Measurements from ENCODE around the gene DDR1.
"Not testable (repeated sequence)": the region's sequence is repeated elsewhere in the genome, so short reads cannot be mapped to it uniquely, and the experiment has no call there.

Gene DDR1

DNA sequence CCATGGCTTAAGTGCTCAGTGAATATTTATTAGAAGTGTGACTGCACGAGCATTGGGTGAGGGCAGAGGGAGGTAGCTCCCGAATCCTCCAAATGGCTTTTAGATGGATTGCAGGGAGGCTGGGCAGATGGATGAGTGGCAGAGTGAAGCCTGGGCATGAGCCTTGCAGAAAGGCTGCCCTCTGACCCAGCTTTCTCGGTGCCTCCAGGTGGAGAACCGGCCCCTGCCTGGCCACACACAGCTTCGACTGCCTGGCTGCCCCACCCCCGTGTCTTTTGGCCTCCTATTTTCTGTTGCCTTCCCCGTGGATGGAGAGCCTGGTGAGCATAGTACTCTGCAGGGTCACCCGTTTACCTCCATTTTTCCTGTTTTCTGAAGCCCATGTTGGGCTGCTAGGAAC, 33.2 kb downstream of the DDR1 start:
- no peak for DNase-seq (ENCODE audit: low read depth, low spot score)

DNA sequence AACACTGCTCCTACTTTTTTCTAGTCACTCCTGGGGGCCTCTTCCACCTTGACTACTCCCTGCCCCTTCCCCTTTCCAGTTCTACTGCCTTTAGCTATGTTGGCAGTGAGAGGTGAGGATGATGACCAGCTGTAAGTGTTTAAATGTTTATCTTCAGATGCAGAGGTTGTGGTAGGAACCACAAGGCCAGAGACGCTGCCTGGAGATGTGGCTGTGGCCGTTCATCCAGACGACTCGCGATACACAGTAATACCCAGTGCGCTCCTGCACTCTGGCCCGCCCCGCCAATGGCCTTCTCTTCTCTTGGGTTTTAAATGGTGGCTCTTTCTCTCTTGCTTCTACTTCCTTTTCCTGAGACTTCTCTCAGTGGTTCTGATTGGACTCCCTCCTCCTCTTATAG, 34.4 kb downstream of the DDR1 start:
- DNase-seq (ENCODE audit: low read depth, low spot score), result no peak

DNA sequence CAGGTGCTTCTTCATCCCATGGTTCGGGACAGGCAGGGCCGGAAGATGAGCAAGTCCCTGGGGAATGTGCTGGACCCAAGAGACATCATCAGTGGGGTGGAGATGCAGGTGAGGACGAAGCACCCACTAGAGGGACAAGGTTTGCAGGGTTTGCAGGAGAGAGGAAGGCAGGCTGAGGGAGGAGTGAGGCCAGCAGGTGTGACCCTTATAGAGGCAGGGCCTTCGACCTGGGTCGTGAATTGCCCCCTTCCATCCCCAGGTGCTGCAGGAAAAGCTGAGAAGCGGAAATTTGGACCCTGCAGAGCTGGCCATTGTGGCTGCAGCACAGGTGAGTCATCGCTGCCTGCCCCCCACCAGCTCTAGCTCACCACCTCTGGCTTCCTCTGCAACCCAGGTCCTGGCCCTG, 38.1 kb downstream of the DDR1 start:
- DNase-seq (ENCODE audit: low read depth, low spot score), result no peak

DNA sequence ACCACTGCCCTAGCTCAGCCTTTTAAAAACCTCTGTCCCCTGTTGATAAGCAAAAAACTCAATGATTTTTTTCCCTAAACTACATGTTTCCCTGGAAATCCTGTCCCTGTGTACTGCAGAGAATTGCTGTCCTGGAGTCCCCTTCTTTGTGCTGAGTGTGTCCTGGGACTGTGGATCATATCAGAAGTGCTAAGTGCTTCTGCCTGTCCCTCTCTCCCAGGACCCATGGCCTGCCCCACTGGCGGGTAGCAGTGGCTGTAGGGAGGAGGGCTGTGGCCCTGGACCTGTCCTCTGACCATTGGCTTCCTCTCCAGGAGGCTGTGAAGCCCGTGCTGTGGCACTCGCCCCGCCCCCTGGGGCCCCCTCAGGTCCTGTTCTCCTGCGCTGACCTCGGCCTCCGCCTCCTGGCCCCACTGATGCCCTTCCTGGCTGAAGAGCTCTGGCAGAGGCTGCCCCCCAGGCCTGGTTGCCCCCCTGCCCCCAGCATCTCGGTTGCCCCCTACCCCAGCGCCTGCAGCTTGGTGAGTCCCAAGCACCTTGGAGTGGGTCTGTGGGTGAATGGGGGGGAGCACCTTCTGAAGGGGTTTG, 39.8 kb downstream of the DDR1 start:
- DNase-seq (ENCODE audit: low read depth, low spot score), result not testable (repeated sequence)

DNA sequence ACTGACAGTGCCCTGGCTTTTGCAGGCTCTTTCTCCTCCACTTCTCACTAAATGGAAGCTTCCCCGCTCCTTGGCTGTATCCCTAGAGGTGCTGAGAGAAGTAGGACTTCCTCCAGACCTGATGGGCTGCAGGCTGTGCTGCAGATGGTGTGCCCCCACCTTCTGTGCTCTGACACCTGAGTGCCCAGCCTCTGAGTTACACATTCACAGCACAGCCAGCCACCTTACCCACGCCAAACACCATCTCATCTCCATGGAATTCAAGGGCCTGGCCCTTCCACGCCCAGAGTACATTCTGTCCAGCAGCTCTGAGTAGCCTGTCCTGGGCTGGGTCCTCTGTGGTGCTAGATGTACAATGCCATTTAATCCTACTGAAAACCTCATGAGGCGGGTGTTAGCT, 42.3 kb downstream of the DDR1 start:
- DNase-seq (ENCODE audit: low read depth, low spot score), result no peak

DNA sequence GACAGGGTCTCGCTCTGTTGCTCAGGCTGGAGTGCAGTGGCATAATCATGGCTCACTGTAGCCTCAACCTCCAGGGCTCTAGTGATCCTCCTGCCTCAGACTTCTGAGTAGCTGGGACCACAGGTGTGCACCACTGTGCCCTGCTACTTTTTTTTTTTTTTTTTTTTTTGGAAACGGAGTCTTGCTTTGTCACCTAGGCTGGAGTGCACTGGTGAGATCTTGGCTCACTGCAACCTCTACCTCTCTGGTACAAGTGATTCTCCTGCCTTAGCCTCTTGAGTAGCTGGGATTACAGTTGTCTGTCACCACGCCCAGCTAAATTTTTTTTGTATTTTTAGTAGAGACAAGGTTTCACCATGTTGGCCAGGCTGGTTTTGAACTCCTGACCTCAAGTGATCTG, 42.8 kb downstream of the DDR1 start:
- not testable (repeated sequence) for DNase-seq (ENCODE audit: low read depth, low spot score)

DNA sequence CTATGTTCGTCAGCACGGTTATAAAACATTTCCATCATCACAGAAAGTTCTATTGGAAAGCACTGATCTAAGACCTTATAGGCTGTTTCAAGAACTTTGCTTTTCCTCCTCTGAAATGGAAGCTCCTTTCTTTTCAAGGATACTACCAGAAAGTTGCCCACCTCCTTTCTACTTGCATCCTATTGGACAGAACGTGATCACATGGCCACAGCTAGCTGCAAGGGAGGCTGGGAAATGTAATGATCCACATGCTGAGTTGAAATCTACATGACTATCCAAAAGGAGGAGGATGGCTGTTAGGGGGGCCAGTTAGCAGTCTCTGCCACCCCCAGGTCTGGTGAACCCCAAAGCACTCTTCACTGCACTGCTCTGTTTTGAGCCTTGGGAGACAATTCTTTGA, 44.4 kb downstream of the DDR1 start:
- DNase-seq (ENCODE audit: low read depth, low spot score), result no peak

DNA sequence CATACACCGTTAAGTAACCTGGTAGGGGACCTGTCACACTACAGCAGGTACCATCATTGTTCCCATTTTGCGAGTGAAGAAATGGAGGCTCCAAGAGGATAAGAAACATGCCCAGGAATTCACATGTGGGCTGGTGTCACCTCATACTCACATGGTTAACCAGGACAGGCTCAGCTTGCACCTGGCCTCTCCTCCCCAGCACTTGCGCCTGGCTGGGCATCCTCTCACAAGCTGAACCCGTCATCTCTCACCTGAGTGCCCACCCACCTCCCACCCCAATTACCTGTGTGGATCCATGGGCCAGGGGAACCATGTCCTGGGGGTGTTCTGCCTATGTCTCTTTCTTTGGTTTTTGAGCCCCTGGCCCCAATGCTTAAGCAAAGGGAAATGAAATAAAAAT, 46.2 kb downstream of the DDR1 start:
- no peak for DNase-seq (ENCODE audit: low read depth, low spot score)

DNA sequence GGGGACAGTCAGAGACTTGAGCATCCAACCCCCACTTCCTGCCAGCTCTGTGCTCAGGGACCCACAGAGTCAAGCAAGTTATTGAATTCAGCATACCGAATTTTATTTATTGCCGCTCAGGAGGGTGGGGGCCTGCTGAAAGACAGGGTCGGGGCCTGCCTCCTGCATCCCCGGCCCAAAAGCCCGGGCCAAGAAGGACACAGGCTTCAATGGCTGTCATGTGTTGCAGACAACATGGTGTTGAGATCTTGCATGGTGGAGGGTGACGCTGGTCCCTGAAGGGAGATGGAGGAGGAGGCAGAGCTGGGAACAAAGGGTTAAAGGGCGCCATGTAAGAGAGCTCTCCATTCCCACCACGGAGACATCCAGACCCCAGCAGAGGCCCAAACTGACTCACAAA, 47.0 kb downstream of the DDR1 start:
- DNase-seq (ENCODE audit: low read depth, low spot score), result no peak

DNA sequence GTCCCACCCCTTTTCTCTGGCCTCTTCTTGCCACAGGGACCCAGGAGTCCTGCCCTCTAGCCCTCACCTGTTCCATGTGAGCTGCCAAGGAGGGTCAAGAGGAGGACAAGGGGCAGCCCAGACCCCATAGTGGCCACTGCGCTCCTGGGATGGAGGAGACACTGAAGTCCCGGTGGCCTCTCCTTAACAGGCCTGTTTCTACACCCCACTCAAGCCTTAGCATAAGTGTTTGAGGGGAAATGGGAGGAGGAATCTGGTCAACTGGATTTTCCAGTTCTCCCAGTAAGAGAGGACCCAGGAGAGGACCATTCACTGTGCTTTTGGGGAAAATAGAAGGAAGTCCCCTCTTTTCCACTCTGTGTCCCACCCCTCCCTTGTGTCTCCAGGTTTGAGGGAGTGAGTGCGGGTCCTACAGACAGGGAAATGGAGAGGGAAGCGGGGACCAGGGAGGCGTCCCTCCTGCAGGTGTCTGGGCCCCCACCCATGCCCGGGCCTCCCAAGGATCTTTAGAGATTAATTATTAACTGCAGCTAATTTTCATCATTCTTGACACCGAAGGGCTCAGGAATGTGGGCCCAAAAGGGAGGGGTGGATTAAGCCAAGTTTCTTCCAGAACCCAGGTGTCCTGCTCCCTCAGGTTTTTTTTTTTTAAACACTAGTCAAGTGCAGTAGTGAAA, 47.8 kb downstream of the DDR1 start, which contains the start of gene SFTA2:
TSS of gene SFTA2 (minus strand) at position 202 of the 677 bp plus-strand sequence. CDS start at position 128, 74 bp downstream.
- DNase-seq (ENCODE audit: low read depth, low spot score), result no peak

DNA sequence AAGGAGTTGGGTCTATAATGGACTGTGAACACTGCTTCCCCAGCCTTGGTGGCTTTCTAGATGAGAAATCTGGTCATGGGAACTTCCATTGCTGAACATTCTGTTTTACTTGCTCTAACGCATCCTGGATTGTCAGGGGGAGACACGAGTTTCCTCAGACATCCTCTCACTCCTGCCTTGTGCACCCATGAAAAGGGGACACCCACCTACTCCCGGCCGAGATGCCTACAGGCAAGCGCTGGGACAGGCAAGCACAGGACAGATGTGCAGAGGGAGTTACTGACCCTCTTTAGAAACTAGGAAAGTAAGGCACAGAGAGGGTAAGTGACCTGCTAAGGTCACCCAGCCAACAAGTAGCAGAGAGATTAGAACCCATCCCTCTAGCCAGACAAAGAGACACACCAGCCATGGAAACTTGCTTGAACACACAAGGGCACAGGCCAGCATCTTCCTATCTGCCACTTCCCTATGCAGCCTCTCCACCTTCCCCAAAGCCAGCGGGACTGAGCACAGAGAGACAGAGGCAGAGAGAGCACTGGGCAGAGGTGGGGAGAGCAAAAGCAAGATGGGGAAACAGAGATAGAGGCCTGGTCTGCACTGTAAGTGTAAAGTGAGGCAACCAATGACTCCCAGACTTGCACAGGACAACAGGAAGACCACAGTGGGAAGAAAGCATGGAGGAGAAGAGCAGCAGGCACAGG, 48.5 kb downstream of the DDR1 start:
- DNase-seq (ENCODE audit: low read depth, low spot score), result no peak

DNA sequence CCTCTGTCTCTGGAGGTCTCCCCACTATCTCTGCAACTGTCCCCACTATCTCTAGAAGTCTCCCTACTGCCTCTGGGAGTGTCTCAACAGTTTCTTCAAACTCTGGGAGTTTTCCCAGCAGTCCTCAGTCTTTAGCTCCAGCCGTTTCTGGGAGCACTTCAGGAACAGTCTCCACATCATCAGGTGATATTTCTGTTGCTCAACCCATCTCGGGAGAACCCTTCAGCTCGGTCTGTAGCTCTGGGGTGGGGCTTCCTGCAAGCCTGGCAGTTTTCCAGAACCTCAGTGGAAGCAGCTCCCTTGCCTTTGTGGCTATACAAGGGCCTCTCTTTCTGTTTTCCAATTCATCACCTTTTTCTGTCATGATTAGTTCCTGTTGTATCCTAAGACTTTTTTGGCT, 50.7 kb downstream of the DDR1 start:
- no peak for DNase-seq (ENCODE audit: low read depth, low spot score)

DNA sequence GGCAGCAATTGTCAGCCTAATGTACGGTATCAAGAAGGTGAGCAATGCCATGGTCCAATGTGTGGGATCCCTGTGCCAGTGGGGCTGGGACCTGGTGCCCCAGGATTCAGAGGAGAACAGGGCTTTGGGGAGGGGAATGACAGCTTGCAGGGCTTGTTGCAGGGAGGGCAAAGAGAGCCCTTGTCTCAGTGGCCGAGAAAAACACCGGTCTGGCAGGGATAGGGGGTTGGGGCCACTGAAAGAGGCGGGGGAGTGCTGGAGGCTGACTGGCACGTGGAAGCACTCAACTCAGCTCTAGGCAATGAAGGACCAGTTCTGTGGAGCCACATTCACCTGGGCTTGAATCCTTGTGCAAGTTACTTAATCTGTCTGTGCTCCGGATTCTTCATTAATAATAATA, 52.9 kb downstream of the DDR1 start:
- no peak for DNase-seq (ENCODE audit: low read depth, low spot score)

DNA sequence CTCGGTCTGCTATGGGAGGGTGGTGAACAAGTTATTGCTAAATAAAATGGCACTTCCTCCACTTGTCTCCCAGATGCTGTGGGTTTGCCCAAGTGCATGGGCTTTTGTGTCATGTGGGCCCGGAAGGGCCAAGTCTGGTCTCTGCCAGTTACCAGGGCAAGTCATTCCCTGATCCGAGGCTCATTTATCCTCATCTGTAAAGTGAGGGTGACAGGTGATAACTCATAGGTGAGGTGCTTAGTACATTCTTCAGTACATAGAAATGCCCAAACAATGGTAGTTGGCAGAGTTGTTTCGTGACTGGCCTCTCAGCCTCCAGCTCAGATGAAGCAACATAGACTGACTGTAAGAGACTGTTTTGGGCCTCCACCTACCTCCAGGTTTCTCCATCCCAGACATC, 54.4 kb downstream of the DDR1 start:
- DNase-seq (ENCODE audit: low read depth, low spot score), result no peak

DNA sequence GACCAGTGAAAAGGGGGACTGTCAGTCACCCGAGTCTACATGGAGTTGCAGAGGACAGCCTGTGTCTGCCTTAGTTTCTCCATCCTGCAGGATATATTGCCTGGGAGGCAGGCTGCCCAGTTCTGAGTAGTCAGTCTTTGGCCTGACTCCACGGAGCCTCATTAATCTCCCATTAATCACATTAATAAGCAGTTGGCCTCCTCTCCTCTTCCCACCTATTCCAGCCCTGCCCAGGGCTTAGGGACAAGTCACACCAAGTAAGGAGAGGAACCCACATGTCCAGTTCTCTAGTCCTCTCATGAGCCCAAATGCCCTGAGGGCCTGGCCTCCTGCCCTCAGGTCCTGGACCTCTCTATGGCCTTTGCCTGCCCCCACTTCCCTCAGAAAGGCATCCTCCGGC, 55.2 kb downstream of the DDR1 start:
- no peak for DNase-seq (ENCODE audit: low read depth, low spot score)

DNA sequence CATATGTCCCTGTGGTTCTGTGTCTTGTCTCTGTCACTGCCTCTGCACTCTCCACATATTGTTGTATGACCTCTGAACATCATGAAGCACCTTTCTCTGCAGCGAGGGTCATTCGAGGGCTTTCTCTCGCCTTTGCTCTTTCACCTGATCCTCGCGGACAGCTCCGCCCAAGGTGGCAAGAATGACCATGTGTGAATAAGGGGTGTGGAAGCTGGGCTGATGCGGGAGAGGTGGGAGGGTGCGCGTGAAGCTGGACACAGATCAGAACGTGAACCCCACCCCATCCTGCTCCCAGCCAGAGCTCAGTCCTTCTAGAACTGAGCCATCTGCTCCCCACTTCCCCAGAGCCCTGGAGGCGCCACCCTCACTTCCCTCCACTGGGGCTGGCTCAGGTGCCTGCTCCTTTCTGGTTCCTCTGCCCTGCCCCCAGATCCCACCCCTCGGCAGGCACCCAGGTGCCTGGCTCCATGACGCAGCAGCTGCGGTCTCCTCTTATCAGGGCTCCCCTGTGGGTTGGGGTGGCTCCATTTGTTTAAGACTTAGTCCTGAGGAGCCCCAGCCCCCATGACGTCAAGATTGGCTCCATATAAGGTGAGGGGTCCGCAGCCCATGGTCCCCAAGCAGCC, 56.2 kb downstream of the DDR1 start, which contains the start of gene MUCL3:
TSS of gene MUCL3 (plus strand) at position 613 of the 626 bp plus-strand sequence. CDS start 27 bp downstream, outside the sequence.
- no peak for DNase-seq (ENCODE audit: low read depth, low spot score)

DNA sequence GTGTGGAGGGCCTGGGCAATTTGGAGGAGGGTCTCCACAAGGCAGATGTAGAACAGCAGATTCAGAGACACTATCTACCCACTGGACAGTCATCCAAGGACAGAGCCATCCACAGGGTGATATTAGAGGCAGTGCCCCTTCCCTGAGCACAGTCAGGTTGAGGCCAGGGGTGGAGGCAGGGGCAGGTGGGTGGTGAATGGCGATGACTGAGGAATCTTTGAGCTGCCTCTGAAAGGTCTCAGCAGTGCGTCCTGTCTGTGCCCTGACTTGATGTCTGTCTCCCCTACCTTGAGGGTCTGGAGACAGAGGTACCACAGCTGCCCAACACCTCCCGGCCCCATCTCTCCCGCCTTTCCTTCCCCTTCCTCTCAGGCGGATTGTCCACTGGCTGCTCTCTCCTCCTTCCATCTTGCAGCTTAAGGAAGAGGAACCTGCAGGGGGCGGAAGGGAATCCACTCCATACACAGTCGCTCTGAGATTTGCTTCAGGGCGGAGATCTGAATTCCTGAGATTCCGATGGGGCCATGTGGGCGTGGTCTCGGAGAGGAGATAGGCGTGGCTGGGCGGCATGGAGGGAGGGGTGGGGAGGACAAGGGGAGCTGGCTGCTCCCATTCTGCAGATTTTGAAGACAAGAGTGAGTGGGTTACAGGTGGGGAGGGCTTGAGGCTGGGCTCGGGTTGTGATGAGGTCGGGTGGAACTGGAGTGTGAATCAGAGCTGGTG, 58.2 kb downstream of the DDR1 start:
- DNase-seq (ENCODE audit: low read depth, low spot score), result no peak

DNA sequence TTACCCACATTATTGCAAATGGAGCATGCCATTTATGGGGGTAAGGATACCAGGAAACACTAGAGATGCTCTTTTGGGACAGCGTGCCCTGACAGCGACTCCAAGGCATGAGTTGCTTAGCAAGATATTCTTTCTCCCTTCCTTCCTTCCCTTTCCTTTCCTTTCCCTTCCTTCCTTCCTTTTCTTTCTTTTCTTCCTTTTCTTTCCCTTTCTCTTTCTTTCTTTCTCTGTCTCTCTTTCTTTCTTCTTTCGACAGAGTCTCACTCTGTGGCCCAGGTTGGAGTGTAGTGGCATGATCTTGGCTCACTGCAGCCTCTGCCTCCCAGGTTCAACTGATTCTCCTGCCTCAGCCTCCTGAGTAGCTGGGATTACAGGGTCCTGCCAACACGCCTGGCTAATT, 59.7 kb downstream of the DDR1 start:
- DNase-seq (ENCODE audit: low read depth, low spot score), result no peak

DNA sequence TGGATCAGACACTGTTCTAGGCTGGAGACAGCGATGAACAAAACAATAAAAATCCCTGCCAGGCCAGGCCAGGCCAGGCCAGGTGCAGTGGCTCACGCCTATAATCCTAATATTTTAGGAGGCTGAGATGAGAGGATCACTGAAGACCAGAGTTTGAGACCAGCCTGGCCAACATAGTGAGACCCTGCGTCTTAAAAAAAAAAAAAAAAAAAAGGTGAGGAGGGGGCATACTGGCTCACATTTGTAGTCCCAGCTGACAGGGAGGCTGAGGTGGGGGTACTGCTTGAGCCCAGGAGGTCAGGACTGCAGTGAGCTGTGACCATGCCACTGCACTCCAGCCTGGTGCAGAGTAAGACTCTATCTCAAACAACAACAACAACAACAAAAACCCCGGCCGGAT, 61.0 kb downstream of the DDR1 start:
- no peak for DNase-seq (ENCODE audit: low read depth, low spot score)

DNA sequence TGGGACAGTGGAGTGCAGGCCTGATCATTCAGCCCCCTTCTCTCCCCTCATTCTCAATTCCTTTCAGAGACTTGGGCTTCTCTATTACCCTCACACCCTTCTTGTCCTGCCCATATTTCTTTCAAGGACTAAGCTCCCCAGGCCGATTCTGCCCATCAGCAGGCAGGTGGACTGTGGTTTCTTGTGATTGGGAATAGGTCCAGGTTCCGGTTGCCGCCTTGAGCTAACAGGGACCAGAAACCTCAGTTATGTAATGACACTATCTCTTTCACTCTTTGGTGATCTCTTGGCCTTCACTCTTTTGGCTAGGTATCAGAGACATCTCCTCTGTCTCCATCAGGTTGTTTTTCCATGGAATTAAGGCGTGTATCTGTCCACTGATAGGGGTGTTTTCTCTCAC, 62.9 kb downstream of the DDR1 start:
- no peak for DNase-seq (ENCODE audit: low read depth, low spot score)

DNA sequence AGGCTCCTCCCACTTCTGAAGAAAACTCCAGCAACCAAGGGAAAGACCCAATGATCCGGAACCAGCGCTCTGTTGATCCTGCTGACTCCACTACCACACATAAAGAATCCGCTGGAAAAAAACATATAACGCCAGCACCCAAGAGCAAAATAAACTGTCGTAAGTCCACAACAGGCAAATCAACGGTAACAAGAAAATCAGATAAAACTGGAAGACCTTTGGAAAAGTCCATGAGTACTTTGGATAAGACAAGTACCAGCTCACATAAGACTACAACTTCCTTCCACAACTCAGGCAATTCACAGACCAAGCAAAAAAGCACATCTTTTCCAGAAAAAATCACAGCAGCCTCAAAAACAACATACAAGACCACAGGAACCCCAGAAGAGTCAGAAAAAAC, 64.5 kb downstream of the DDR1 start:
- no peak for DNase-seq (ENCODE audit: low read depth, low spot score)

Data from smooth muscle cell of the brain vasculature (primary cell).